Measurements from ENCODE around the gene NSMF.
"Not testable (repeated sequence)": the region's sequence is repeated elsewhere in the genome, so short reads cannot be mapped to it uniquely, and the experiment has no call there.

Gene NSMF

DNA sequence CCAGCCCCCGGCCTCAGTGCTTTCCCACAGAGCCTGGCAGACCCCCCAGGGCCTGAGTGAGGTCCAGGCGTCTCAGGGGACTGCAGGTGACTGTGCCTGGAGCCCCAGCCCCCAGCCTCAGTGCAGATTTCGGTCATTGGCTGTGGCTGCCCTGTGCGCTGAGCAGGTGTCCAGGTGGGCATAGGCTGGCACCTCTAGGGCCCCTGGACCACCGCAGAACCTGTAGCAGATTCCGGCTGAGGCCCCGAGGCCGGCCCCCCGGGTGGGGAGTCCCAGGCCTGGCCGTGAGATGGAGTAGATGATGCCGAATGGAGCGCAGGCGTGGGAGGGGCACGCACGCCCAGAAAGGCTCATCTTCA lies 48.3 kb downstream of the NSMF start:
- DNase-seq (ENCODE audit: low spot score), result no peak

DNA sequence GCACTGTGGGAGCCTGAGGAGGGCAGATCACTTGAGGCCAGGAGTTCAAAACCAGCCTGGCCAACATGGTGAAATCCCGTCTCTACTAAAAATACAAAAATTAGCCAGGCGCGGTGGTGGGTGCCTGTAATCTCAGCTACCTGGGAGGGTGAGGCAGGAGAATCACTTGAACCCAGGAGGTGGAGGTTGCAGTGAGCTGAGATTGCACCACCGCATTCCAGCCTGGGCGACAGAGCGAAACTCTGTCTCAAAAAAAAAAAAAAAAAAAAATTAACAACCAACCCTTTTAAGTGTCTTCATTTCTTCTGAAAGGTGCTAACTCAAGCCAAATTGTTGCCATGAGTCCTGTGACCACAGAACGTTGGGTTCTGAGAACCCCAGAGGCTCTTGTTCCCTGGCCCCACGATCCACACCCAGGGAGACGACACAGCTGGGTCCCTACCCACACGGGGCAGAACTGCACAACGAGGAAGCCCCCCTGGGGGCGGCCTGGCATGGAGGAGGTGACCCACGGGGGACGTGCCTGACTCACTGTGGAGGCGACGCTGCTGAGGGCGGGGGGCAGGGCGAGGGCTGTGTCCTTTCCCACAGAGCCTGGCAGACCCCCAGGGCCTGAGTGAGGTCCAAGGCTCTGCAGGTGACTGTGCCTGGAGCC lies 48.8 kb downstream of the NSMF start:
- not testable (repeated sequence) for DNase-seq (ENCODE audit: low spot score)

- DNase-seq (ENCODE audit: low spot score), result no peak
Measured at GRCh38 chr9:137409515-137409914, 49.6 kb downstream of the NSMF start.

DNA sequence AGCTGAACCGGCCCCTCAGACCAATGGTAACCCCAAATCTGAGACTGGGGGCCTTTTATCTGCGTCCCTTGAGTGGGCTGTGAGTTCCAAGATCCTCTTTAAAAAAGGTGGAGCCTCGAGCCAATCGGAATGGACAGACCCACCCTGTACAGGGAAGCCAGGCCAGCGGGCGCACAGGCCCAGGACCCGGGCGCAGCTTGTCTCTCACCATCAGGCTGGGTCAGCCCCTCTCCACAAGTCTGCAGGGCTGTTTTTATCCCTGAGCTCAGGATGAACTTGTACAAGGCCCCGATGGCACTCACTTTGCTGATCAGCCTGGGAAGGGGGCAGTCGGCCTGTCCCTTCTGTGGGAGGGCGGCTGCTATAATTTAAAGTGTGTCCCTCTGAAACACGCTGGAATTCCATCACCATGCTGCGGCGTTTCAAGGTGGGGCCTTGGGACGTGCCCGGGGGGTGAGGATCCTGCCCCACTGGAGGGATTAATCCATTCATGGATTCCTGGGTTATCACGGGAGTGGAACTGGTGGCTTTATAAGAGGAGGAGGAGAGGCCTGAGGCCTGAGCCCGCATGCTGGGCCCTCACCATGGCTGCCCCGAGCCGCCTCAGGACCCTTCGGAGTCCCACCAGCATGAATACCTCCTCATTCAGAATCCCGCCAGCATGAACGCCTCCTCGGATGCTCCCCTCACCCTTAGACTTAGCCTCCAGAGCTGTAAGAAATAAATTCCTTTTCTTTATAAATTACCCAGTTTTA lies 50.3 kb downstream of the NSMF start:
- DNase-seq (ENCODE audit: low spot score), result no peak

- no peak for DNase-seq (ENCODE audit: low spot score)
Measured at GRCh38 chr9:137407590-137408300, 51.4 kb downstream of the NSMF start.

GRCh38 chr9:137406876-137407589 lies 52.1 kb downstream of the NSMF start:
- peak; percentile 95 for DNase-seq (ENCODE audit: low spot score)

DNA sequence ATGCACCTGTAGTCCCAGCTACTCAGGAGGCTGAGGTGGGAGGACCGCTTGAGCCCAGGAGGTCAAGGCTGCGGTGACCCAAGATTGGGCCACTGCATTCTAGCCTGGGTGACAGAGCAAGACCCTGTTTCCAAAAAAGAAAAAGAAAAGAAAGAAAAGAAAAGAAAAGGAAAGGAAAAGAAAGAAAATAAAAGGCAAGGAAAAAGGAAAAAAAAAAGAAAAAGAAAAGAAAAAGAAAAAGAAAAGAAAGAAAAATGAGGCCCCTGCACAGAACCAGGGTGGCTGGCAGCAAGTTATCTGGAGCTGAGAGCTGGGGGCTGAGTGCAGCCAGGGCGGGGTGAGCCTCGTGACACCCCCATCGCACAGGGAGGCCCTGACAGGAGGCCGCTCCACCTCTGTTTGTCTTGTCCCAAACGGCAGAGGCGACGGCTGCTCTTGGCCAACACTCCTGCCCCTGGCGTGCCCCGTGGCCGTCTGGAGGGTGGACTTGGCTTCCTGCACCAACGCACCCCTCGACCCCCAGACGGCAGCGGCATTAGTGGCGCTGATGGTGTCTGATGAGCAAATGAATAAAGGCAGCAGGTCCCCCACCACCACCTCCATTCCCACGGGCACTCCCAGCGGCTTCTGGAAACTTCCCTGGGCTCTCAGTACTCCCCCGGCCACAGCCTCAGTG lies 52.9 kb downstream of the NSMF start:
- peak; percentile 51 for DNase-seq (ENCODE audit: low spot score)

GRCh38 chr9:137405677-137406081 lies 53.5 kb downstream of the NSMF start:
- DNase-seq (ENCODE audit: low spot score), result no peak

DNA sequence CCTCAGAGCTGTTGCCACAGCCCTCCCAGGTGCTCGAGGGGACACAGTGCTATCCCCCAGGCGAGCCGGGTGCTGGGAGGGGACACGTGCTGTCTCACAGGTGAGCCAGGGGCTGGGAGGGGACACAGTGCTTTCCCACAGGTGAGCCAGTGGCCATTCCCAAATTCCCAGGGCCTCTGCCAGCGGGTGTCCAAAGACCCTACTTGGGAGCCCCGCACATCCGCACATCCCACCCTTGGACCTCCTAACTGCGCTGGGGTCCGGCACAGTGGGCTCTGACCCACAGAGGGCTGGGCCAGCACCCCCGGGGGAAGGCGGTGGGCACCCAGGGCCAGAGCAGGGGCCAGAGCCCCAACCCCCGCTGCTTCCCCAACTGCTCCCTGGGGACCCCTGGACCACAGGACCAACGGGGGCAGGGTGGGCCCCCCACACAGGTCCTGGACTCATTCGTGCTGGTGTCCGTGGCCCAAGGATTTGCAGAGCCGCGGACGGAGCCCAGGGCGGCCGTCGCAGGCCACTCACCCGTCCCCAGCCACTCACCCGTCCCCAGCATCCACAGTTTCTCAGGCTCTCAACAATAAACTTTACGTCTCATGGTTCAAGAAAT lies 54.1 kb downstream of the NSMF start:
- DNase-seq (ENCODE audit: low spot score), result no peak

DNA sequence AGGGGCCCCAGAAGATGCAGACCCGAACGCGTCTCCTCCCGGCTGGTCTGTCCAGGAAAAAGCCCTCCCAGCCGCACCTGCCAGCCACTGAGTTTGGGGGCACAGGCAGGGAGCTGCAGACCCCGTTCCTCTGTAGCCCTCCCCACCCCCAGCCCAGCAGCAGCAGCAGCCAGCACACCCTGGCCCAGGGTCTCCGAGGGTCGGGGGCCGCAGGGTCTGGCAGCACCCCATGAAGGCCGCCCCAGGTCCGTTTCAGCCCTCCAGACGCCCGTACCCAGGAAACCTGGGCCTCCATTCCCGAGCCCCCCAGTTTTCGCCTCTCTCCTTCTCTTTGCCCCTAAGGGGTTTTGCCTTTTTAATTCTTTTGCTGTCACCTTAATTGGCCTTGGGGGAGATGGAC lies 55.9 kb downstream of the NSMF start:
- no peak for DNase-seq (ENCODE audit: low spot score)

DNA sequence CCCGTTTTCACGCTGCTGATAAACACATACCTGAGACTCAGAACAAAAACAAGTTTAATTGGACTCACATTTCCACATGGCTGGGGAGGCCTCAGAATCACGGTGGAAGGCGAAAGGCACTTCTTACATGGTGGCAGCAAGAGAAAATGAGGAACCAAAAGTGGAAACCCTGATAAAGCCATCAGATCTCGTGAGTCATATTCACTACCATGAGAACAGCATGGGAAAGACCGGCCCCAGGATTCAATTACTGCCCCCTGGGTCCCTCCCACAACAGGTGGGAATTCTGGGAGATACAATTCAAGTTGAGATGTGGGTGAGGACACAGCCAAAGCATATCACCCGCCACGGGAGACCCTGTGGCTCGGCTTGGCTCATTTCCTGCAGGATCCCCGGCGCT lies 56.4 kb downstream of the NSMF start:
- no peak for DNase-seq (ENCODE audit: low spot score)

DNA sequence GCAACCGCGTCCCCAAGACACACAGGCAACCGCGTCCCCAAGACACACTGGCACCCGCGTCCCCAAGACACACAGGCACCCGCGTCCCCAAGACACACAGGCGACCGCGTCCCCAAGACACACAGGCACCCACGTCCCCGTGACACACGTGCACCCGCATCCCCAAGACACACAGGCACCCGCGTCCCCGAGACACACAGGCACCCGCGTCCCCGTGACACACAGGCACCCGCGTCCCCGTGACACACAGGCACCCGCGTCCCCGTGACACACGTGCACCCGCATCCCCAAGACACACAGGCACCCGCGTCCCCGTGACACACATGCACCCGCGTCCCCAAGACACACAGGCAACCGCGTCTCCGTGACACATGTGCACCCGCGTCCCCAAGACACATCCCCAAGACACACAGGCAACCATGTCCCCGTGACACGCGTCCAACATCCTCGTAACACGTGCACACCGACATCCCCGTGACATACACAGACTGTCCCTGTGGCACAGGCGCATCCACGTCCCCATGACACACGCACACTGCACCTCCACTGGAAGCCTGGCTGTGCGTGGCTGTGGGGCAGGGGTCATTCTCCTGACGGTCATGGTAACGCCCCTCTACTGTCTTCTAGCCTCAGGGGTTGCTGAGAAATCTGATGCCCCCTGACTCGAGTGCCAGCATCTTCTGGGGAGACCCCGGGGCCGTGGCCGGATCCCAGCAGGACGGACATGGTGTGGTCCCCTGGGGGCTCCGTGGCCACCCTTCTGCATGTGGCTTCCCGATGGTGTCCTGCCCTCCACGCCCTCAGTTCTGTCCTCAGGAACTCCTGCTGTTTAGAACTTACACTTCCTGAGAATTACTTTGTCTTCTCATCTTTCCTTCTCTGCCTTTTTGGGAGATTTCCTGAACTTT lies 60.3 kb downstream of the NSMF start:
- no peak for DNase-seq (ENCODE audit: low spot score)

DNA sequence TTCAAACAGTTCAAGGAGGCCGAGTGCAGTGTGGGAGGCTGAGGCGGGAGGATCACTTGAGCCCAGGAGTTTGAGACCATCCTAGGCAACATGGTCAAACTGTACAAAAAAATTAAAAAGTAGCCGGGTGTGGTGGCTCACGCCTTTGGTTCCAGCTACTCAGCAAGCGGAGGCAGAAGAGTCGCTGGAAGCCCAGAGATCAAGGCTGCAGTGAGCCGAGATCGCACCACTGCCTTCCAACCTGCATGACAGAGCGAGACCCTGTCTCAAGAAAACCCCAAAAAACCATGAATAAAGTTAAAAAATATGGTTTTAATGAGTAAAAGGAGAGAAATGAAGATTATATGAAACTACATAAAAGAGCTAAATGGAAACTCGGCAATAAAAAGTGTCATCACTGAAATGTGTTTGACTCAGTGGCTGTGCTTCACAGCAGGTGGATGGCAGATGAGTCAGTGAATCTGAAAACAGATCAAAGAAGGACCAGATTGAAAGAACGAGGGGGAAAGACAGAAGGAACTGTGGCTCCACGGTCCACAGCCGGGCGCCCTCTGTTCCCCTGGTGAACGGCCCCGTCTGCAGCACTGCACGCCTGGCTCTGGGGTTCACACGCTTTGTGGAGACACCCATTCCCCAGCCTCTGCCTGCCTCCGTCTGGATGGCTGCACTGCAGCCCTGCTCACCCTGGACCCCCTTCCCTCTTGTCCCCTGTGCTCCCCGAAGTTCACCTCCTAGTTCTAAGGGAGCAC lies 61.3 kb downstream of the NSMF start:
- DNase-seq (ENCODE audit: low spot score), result no peak
